DND-41 (cell line): Measurements from ENCODE around the gene OLA1.

ENCODE experiments used
- EZH2 ChIP-seq: IDR thresholded peaks from 3 replicates; pipeline ENCODE4 v1.6.1; 2012; ENCODE audit warnings: borderline replicate concordance, low read depth, mild to moderate bottlenecking, moderate library complexity, low read length, inconsistent platforms; ENCODE audit not compliant: severe bottlenecking
- TF ChIP-seq, protein P1 (sequence below): IDR thresholded peaks from 2 replicates; pipeline ENCODE4 v1.5.1; 2012; ENCODE audit warnings: borderline replicate concordance, low read length, moderate library complexity, mild to moderate bottlenecking; ENCODE audit not compliant: poor library complexity, severe bottlenecking; ENCODE audit errors: extremely low read depth

DNA sequence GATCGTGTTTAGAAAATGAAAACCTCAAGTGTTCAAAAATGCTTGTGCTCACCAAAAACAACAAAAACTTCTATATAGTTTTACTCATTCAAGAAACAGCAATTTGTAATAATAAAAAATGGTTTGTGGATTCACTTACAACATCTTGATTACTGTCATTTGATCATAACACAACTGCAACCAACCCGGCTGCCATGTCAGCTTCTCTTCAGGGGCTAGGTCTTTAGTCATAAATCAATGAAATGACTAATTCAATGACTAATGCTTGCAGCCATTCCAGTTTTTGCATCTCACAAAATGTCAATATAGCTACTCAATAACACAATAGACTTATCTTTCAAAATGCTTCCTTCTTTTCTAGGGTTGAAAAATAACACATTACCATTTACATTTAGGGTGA is 128.0 kb downstream of the OLA1 start:
- TF ChIP-seq, protein P1, sequence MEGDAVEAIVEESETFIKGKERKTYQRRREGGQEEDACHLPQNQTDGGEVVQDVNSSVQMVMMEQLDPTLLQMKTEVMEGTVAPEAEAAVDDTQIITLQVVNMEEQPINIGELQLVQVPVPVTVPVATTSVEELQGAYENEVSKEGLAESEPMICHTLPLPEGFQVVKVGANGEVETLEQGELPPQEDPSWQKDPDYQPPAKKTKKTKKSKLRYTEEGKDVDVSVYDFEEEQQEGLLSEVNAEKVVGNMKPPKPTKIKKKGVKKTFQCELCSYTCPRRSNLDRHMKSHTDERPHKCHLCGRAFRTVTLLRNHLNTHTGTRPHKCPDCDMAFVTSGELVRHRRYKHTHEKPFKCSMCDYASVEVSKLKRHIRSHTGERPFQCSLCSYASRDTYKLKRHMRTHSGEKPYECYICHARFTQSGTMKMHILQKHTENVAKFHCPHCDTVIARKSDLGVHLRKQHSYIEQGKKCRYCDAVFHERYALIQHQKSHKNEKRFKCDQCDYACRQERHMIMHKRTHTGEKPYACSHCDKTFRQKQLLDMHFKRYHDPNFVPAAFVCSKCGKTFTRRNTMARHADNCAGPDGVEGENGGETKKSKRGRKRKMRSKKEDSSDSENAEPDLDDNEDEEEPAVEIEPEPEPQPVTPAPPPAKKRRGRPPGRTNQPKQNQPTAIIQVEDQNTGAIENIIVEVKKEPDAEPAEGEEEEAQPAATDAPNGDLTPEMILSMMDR: no peak
- no peak for TF ChIP-seq EZH2
